ENCODE results near the gene CERS5. TPM values are rescaled to one million over a fixed set of nuclear protein-coding genes. Genes with fewer than 3 reads are reported as not detected.
A peak's percentile ranks its signal among the peaks of the same experiment; 100 is the strongest.

The CERS5 gene
- total RNA-seq, 1 donor from 2014 or later = 72.3 TPM

DNA sequence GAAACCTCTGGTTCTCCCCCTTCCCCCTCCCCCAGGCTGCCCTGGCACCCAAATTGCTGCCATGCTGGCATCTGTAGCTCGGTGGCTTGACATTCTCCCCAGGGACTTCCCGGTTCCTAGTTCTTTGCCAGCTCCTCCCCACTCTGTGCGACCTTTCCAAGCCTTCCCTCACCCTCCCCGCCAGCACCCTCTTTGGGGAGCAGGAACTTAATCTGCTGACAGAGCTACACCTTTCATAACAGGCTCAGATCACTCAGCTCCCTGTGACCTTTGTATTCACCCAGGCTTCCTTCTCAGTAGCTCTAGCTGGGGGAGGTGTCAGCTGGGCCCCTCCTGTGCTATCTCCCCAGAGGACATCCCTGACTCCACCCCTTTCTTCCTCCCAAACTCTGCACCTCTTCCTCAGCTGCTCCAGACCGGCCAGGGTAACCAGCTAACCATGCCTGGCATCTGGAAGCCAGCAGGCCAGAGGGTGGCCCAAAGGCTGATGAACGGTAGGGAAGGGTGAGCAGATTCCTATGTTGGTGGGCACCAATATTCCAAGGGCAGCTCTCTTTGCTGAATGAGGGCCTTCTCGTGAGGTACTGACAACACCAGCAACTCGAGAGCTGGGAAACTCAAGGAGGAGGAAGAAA lies 56.9 kb downstream of the CERS5 start:
- TF ChIP-seq, protein P1, sequence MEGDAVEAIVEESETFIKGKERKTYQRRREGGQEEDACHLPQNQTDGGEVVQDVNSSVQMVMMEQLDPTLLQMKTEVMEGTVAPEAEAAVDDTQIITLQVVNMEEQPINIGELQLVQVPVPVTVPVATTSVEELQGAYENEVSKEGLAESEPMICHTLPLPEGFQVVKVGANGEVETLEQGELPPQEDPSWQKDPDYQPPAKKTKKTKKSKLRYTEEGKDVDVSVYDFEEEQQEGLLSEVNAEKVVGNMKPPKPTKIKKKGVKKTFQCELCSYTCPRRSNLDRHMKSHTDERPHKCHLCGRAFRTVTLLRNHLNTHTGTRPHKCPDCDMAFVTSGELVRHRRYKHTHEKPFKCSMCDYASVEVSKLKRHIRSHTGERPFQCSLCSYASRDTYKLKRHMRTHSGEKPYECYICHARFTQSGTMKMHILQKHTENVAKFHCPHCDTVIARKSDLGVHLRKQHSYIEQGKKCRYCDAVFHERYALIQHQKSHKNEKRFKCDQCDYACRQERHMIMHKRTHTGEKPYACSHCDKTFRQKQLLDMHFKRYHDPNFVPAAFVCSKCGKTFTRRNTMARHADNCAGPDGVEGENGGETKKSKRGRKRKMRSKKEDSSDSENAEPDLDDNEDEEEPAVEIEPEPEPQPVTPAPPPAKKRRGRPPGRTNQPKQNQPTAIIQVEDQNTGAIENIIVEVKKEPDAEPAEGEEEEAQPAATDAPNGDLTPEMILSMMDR (IDR thresholded peaks at IDR 0.05) = no peak
- Mint-ChIP-seq H3K9me3 (ENCODE audit: unreplicated experiment) (no peaks in the 10 kb centered on the region), H3K4me1 (ENCODE audit: unreplicated experiment) (peaks cover 34% of the 10 kb centered on the region), H3K27me3 (ENCODE audit: unreplicated experiment) (no peaks in the 10 kb centered on the region), H3K4me3 (ENCODE audit: unreplicated experiment) (peak overlapping the region; percentile 27), H3K36me3 (ENCODE audit: unreplicated experiment) (no peaks in the 10 kb centered on the region), H3K27ac (ENCODE audit: unreplicated experiment) (peak overlapping the region; percentile 95)
- DNase-seq (ENCODE audit: extremely low spot score, unreplicated experiment) = no peak

DNA sequence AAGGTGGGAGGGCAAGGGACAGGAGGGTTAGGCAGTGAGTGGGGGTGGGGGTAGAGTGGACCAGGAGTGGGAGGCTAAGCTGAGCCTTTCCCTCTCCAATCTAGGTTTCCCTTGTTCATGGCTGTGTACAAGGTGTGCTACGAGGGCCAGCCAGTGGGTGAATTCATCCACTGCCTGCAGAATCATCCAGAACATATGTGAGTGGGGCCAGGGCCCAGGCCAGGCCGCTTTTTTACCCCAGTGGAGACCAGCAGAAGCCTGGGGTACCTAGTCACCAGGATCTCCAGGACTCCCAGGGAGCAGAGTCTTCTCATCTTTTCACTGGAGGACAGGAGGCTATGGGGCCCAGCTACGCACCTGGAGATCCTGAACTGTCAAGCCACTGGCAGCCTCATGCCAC lies 57.9 kb downstream of the CERS5 start:
- Mint-ChIP-seq H3K4me3 (ENCODE audit: unreplicated experiment) (no peak overlapping the region), H3K36me3 (ENCODE audit: unreplicated experiment) (no peaks in the 10 kb centered on the region), H3K27me3 (ENCODE audit: unreplicated experiment) (no peaks in the 10 kb centered on the region), H3K4me1 (ENCODE audit: unreplicated experiment) (peaks cover 32% of the 10 kb centered on the region), H3K27ac (ENCODE audit: unreplicated experiment) (peak overlapping the region; percentile 95), H3K9me3 (ENCODE audit: unreplicated experiment) (no peaks in the 10 kb centered on the region)
- TF ChIP-seq, protein P1 (IDR thresholded peaks at IDR 0.05) = no peak
- DNase-seq (ENCODE audit: extremely low spot score, unreplicated experiment) = no peak

DNA sequence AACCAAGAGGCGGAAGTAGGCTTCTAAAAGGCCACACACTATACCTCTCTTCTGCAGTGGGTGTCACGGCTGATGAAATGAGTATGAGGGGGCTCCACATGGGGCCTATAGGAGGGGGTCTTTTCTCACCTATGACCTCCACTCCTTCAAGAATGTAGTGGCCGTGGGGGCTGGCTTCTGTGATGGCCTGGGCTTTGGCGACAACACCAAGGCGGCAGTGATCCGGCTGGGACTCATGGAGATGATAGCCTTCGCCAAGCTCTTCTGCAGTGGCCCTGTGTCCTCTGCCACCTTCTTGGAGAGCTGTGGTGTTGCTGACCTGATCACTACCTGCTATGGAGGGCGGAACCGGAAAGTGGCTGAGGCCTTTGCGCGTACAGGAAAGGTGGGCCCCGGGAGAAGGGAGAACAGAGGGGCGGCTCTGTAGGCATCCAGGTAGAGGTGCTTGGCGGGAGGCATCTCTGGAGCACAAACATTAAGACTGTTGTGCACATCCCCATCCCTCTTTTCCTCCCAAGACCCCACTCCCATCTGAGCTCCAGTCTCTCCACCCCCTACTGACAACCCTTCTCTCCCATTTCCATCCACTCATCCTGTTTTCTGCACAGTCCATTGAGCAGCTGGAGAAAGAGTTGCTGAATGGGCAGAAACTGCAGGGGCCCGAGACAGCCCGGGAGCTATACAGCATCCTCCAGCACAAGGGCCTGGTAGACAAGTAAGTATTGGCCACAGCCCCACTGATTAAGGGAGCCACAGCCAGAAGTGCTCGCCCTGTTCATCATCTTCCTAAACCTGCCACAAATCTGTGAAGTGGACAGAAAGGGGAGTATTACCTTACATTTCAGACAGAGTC lies 59.5 kb downstream of the CERS5 start:
- H3K4me3 Mint-ChIP-seq (ENCODE audit: unreplicated experiment) = no peak overlapping the region
- peaks cover 25% of the 10 kb centered on the region for H3K4me1 Mint-ChIP-seq (ENCODE audit: unreplicated experiment)
- H3K27me3 Mint-ChIP-seq (ENCODE audit: unreplicated experiment) = no peaks in the 10 kb centered on the region
- H3K9me3 Mint-ChIP-seq (ENCODE audit: unreplicated experiment) = no peaks in the 10 kb centered on the region
- H3K36me3 Mint-ChIP-seq (ENCODE audit: unreplicated experiment) = peaks cover 3% of the 10 kb centered on the region
- no peak for DNase-seq (ENCODE audit: extremely low spot score, unreplicated experiment)
- H3K27ac Mint-ChIP-seq (ENCODE audit: unreplicated experiment) = no peak overlapping the region
- TF ChIP-seq, protein P1 (IDR thresholded peaks at IDR 0.05) = no peak

DNA sequence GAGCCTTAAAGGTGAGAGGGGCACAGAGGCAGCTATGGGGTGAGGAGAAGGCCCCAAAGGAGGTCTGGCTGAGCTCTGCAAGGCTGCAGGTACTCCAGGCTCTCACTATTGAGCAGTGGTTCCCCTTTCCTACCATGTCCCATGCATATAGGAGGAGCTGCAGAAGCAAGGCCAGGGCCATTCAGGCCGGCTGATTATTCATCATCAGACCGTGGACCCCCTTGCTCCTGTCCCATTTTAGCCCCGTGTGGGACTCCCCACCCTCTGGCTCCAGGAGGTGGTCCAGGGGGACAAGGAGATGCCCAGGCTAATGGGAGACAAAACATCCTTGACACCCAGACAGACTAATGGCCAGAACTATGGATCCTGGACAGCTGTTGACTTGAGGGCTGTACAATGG lies 60.3 kb downstream of the CERS5 start:
- peaks cover 3% of the 10 kb centered on the region for H3K36me3 Mint-ChIP-seq (ENCODE audit: unreplicated experiment)
- H3K4me1 Mint-ChIP-seq (ENCODE audit: unreplicated experiment) = peaks cover 22% of the 10 kb centered on the region
- no peak overlapping the region for H3K27ac Mint-ChIP-seq (ENCODE audit: unreplicated experiment)
- TF ChIP-seq, protein P1 (IDR thresholded peaks at IDR 0.05) = no peak
- no peak overlapping the region for H3K4me3 Mint-ChIP-seq (ENCODE audit: unreplicated experiment)
- no peak for DNase-seq (ENCODE audit: extremely low spot score, unreplicated experiment)
- no peaks in the 10 kb centered on the region for H3K9me3 Mint-ChIP-seq (ENCODE audit: unreplicated experiment)
- no peaks in the 10 kb centered on the region for H3K27me3 Mint-ChIP-seq (ENCODE audit: unreplicated experiment)

DNA sequence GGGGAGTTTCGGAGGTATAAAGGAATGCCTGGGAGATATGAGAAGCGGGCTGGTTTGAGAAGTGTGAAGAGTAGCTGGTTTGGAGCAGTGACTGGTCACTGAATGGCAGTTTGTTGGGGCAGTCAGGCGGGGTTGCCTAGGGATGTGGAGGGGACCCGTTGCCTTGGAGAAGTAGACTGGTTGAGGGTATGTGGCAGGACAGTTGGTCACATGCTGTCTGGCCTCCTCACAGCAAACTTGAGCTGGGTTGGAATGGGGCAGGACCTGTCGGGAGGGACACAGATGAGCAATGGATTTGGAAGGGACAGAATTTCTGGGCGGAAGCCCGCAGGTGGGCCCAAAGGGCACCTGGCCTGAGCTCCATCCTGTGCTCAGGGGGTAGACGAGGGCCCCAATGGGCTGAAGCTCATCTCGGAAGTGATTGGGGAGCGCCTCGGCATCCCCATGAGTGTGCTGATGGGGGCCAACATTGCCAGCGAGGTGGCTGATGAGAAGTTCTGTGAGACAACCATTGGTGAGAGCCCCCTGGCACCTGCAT lies 61.2 kb downstream of the CERS5 start:
- TF ChIP-seq, protein P1 (IDR thresholded peaks at IDR 0.05) = no peak
- Mint-ChIP-seq H3K4me3 (ENCODE audit: unreplicated experiment) (no peak overlapping the region), H3K27me3 (ENCODE audit: unreplicated experiment) (no peaks in the 10 kb centered on the region), H3K36me3 (ENCODE audit: unreplicated experiment) (peaks cover 7% of the 10 kb centered on the region), H3K27ac (ENCODE audit: unreplicated experiment) (no peak overlapping the region), H3K4me1 (ENCODE audit: unreplicated experiment) (peaks cover 17% of the 10 kb centered on the region), H3K9me3 (ENCODE audit: unreplicated experiment) (no peaks in the 10 kb centered on the region)
- no peak for DNase-seq (ENCODE audit: extremely low spot score, unreplicated experiment)
